Epidermal melanocyte (primary cell): Measurements from ENCODE around the gene MST1R.
A peak's percentile ranks its signal among the peaks of the same experiment; 100 is the strongest.
"Not testable (repeated sequence)": the region's sequence is repeated elsewhere in the genome, so short reads cannot be mapped to it uniquely, and the experiment has no call there.

Experiments
- DNase-seq: peaks from one replicate; pipeline ENCODE4 v3.0.0; 2011; ENCODE audit warnings: low spot score; ENCODE audit not compliant: insufficient read length

The MST1R gene

GRCh38 chr3:49911611-49912010 is 7.9 kb upstream of the MST1R start:
- DNase-seq, result no peak

DNA sequence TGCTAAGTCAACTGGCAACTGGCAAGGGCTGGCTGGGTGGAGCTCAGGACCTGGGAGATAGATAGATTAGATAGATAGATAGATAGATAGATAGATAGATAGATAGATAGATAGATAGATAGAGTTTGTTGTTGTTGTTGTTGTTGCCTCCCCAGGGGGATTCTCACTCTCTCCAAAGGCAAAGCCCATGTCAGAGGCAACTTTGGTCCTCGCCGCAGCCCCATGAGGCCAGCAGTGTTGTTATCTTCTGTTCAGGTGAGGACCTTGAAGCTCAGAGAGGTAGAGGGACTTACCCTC is 7.4 kb upstream of the MST1R start:
- DNase-seq, result no peak

DNA sequence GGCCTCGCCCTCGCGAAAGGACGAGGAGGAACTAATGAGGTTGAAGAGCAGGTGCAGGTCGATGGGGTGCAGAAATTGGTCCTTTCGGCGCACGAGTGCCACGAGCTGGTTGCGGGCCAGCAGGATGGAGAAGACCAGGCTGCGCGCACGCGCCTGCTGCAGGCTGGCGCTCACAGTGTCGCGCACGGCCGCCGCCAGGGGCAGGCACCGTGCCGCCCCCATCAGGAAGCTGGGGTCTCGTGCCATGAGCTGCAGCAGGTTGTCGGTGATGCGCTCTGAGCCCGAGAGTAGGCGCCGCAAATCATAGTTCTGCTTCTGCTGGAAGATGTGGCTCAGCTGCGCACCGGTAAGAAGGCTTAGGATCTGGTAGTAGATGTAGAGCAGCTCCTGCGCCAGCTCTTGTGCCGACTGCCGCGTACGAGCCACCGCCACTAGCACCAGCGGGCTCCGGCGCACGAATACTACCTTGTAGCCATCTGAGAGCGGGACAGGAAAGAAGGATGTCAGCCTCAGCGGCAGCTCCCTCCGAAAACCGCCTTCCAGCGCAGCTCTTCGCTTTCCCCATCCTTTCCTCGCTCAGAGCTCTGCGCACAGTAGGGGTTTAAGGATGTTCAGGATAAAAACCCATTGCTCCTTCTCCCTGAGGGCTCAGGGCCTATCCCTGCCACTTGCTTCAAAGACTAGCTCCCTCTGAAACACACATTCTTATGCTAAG is 6.9 kb upstream of the MST1R start:
- DNase-seq, result no peak

DNA sequence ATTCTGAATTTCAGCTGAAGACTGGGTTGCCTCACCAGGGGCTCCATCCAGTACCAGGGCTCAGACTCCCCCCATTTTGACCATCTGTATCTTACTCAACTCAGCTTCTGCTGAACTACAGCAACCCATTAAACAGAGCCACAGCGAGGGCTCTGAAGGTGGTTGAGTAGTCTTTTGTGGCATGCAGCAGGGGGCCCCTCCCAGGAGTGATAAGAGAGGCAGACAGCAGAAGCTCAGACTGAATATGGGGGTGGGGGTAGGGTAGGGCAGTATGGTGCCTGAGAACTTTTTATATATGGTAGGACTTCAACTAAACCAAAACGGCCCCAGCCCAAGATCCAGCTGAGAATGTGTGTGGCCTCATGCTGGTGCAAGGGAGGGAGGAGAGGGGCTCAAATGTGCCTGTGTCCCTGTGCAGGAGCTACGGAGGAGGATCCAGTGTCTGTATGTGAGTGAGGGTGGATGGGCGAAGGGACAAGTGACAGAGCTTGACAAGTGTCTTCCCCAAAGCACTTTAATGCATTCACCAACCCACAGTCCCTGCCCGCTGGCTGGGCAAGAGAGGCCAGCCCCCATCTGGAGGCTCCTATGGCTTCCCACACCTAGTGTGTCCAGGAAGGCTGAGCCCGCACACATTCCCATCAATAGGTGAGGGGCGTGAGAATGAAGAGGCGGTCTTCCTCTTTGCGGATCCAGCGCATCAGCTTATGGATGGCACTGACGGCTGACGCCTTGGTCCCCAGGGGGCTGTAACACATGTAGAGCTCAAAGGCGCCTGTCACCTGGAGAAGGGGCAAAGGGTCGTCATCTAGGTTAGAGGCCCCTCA is 4.9 kb upstream of the MST1R start:
- DNase-seq, result no peak

DNA sequence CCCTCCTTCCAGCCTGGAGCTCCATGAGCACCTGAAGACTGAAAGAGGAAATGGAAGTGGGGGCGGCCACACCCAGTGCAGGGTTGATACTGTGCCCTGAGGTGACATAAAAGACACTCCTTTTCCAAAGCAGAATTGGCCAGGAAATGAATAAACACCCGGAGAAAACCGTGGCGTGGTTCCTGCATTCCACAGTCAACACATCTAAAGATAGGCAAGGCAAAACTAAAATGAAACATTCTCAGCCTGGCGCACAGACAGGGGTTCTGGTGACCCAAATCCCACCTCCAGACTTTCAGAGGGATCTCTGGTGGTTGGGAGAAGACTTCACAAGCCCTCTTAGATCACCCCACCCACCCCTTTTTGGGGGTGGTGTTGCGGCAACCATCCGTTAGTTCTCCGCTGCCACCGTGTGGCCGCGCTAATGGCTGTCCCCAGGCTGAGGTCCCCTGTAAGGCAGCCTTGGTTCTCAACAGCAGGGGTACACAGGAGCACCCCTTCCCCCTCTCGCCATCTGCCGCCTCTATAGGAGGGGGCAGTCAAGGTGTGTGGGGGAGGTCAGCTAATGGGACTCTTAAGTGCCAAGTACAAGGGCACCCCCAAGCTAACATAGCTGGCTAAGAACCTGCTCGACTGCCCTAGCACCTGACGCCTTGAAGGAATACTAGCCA is 2.5 kb upstream of the MST1R start:
- DNase-seq, result peak; percentile 84

DNA sequence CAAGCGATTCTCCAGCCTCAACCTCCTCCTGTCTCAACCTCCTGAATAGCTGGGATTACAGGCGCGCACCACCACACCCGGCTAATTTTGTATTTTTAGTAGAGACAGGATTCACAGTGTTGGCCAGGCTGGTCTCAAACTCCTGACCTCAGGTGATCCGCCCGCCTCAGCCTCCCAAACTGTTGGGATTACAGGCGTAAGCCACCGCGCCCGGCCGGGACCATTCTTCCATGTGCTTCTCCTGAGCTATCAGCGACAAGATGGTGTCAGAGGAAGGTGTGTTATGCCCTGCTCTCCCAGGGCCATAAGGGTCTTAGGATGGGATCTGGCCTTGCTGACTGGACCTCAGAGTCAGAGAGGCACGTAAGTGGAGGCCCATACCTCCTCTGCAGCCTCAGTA is 775 bp upstream of the MST1R start:
- not testable (repeated sequence) for DNase-seq

- peak; percentile 10 for DNase-seq
These were observed 945 bp downstream of the MST1R start for GRCh38 chr3:49902511-49903345.

- DNase-seq, result peak; percentile 12
These were observed 2.0 kb downstream of the MST1R start for GRCh38 chr3:49901366-49902339.

DNA sequence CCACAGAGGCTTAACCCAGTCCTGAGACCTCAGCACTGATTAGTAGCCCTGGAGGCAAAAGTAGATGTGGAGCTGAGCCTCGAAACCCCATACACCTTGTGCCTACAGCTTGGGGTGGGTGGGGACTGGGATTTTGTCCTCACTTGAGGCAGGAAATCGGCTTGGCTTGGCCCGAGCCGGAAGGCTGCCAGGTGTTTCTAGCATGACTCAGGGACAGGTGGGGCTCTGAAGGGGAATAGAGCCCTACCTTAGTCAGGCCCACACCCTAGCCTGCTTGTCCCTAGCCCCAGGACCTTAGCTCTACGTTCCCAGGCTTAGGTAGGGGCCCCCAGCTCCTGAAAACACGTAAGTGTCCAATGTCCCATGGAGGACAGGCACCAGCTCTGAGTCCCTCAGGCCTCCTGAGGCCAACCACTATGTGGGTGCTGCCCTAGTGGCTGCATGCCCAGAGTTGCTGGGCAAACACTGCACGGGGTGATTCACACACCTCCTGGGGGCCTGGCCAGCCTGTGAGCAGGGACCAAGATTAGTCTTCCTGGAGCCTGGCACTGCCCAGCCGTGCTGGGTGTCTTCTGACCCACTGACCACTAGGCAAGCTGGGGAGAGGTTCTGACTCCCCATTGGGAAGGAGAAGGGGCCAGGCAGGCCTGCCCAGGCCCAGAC is 3.1 kb downstream of the MST1R start:
- DNase-seq, result peak; percentile 55

- no peak for DNase-seq
These were observed 3.9 kb downstream of the MST1R start for GRCh38 chr3:49899815-49900214.

GRCh38 chr3:49898991-49899390 is 4.7 kb downstream of the MST1R start:
- no peak for DNase-seq

GRCh38 chr3:49896345-49896744 is 7.3 kb downstream of the MST1R start:
- no peak for DNase-seq

DNA sequence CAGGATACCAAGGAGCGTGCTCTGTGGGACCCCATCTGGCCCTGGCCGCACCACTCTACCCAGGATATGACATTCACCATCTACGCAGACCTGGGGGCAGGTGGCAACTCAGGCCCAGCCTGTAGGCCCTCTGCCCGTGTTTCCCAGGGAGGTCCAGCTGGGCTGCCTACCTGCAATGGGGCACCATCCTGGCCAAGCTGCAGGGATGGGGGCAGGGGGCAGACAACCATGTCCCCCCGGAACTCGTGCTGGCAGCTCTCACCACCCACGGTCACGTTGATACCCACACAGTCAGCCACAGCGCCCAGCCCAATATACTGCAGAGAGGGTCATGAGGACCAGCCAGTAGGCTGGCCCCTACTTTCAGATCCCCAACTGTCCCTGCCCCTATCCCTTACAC is 7.9 kb downstream of the MST1R start:
- no peak for DNase-seq

- no peak for DNase-seq
These were observed 14.4 kb downstream of the MST1R start for GRCh38 chr3:49889296-49889695.

DNA sequence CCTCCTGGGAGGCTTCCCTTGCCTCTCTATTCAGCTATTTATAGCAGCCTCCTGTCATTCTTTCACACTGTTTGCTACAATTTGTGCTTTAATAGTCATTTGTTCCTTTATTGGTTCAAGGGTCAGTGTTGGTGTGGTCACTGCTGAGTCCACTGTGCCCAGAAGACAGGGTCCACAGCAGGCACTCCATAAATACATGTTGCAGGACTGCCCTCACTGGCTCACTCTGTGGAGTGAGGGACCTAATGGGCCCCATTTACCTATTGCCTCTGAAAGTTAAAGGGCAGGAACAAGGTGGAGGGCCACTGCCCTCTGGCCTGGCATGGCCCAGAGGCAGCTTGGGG is 16.8 kb downstream of the MST1R start:
- DNase-seq, result no peak

DNA sequence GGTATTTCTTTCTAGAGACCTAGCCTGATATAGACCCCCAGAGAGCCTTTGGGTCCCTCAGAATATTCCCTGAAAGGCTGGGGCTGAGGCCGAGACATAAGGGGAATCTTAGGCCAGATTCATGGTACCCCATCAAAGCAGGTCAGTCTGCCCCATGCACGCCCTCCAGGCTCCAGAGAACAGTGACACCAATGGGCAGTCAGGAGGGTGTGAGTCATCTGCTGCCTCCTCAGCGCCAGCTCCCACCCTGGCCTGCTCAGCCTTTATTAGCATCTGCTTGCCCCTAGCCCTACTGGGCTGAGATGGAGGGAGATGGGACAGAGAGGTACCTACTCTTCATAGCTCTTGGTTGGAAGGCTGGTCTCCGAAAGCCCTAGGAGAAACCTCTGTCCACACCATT is 19.7 kb downstream of the MST1R start:
- no peak for DNase-seq

DNA sequence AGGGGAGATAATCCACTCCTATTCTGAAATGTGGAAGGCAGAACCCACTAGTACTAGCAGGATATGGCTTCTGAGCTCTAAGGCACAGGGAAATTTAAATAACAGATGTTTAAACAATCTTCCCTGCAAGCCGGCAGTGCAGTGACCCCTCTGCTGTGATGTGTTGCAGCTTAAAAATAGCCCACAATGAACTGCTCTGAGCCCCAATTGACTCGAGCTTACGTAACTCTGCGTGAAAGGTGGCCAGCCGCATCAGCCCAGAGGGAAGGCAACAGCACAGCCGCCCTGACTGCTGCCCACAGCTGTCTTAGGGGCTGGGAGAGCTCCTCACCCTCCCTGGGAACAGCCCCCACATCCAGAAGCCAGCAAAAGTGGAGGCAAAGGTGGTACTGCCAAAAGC is 21.5 kb downstream of the MST1R start:
- DNase-seq, result no peak

GRCh38 chr3:49880581-49881315 is 22.9 kb downstream of the MST1R start:
- DNase-seq, result no peak

DNA sequence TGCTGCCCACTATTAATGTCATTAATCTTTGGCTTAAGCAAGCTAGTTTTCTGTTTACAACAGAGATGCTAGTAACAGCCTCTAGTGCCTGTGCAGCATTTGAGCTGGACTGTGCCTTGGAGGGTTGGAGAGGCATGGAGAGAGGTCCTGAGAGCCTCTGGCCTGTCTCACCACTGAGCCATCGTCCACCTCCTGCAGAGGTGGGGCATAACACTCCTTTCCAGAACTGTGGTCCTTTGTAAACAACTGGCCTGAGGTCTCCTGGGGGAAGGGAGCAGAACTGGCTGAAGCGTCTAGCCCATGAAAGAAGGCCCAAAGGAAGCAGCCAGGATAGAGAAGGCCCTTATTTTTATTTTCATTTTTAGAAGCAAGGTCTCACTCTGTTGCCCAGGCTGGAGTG is 24.0 kb downstream of the MST1R start:
- no peak for DNase-seq
